T-helper 22 cell (primary cell): ENCODE results near the gene SLC25A21.
"Not testable (repeated sequence)": the region's sequence is repeated elsewhere in the genome, so short reads cannot be mapped to it uniquely, and the experiment has no call there.

Experiments used
- DNase-seq: peaks from one replicate; pipeline ENCODE4 v3.0.0-alpha.2; 2020; ENCODE audit warnings: low read depth

The SLC25A21 gene

GRCh38 chr14:36702474-36702873, 469.9 kb downstream of the SLC25A21 start:
- DNase-seq, result no peak

GRCh38 chr14:36701132-36701531, 471.3 kb downstream of the SLC25A21 start:
- DNase-seq, result no peak

- DNase-seq, result no peak
These were observed 471.8 kb downstream of the SLC25A21 start for GRCh38 chr14:36700651-36701050.

- DNase-seq, result not testable (repeated sequence)
These were observed 473.0 kb downstream of the SLC25A21 start for GRCh38 chr14:36699420-36699819.

GRCh38 chr14:36690311-36691040, 481.9 kb downstream of the SLC25A21 start:
- DNase-seq, result no peak

- DNase-seq, result no peak
These were observed 487.5 kb downstream of the SLC25A21 start for GRCh38 chr14:36684946-36685345.

GRCh38 chr14:36683083-36683724, 489.2 kb downstream of the SLC25A21 start:
- DNase-seq, result no peak

- no peak for DNase-seq
These were observed 490.1 kb downstream of the SLC25A21 start for GRCh38 chr14:36682338-36682737.

- no peak for DNase-seq
These were observed 496.2 kb downstream of the SLC25A21 start for GRCh38 chr14:36676236-36676635.

- DNase-seq, result no peak
These were observed 496.8 kb downstream of the SLC25A21 start for GRCh38 chr14:36675581-36675980.

- no peak for DNase-seq
These were observed 497.7 kb downstream of the SLC25A21 start for GRCh38 chr14:36674659-36675058.

GRCh38 chr14:36672095-36672494, 500.3 kb downstream of the SLC25A21 start:
- no peak for DNase-seq

- no peak for DNase-seq
These were observed 501.3 kb downstream of the SLC25A21 start for GRCh38 chr14:36671149-36671548.

- no peak for DNase-seq
These were observed 504.7 kb downstream of the SLC25A21 start for GRCh38 chr14:36667679-36668078.

GRCh38 chr14:36666416-36667206, 505.8 kb downstream of the SLC25A21 start:
- no peak for DNase-seq

GRCh38 chr14:36665887-36666415, 506.5 kb downstream of the SLC25A21 start:
- DNase-seq, result no peak

GRCh38 chr14:36664322-36665193, 507.8 kb downstream of the SLC25A21 start:
- no peak for DNase-seq

- no peak for DNase-seq
These were observed 508.7 kb downstream of the SLC25A21 start for GRCh38 chr14:36663404-36664321.

GRCh38 chr14:36662543-36663403, 509.6 kb downstream of the SLC25A21 start:
- no peak for DNase-seq

GRCh38 chr14:36662258-36662542, 510.2 kb downstream of the SLC25A21 start:
- no peak for DNase-seq
